Uterus (tissue), 4 donors: ENCODE results near the gene ZNF717. TPM values are rescaled to one million over a fixed set of nuclear protein-coding genes. Genes with fewer than 3 reads are reported as not detected.
"Not testable (repeated sequence)": the region's sequence is repeated elsewhere in the genome, so short reads cannot be mapped to it uniquely, and the experiment has no call there.

Experiments
- DNase-seq, 2 donors: peaks; one replicate each; pipeline ENCODE4 v3.0.0-alpha.2; 2019 to 2020
- H3K27ac ChIP-seq, 2 donors: fragments of 200-600 bp; sonication (generic); 1 replicate in 1 of 2; 2 replicates in 1 of 2; pipeline ENCODE4 v1.5.1; 2016 to 2018
- H3K27me3 ChIP-seq, 2 donors: fragments of 200-600 bp; sonication (generic); one replicate each; pipeline ENCODE4 v1.5.1; 2018 to 2019; ENCODE audit warnings: control low read depth in 1 of 2
- H3K36me3 ChIP-seq, 2 donors: fragments of 200-600 bp; sonication (generic); one replicate each; pipeline ENCODE4 v1.5.1; 2019; ENCODE audit warnings: control low read depth in 1 of 2
- H3K4me1 ChIP-seq, 2 donors: fragments of 200-600 bp; sonication (generic); one replicate each; pipeline ENCODE4 v1.5.1; 2018 to 2019; ENCODE audit warnings: control low read depth in 1 of 2
- H3K4me3 ChIP-seq, 2 donors: fragments of 200-600 bp; sonication (generic); 1 replicate in 1 of 2; 2 replicates in 1 of 2; pipeline ENCODE4 v1.5.1; 2018 to 2019; ENCODE audit warnings: mild to moderate bottlenecking in 1 of 2
- H3K9me3 ChIP-seq, 2 donors: fragments of 200-600 bp; sonication (generic); one replicate each; pipeline ENCODE4 v1.5.1; 2019; ENCODE audit warnings: control low read depth in 1 of 2
- CTCF ChIP-seq, 4 experiments: fragments of 200-600 bp in 2 of 4; fragments of 450-650 bp in 2 of 4; sonication (generic) in 2 of 4; IDR thresholded peaks; one replicate each; pipeline ENCODE4 v1.5.1; 2016 to 2019; ENCODE audit warnings: antibody characterized with exemption in 4 of 4, mild to moderate bottlenecking in 2 of 4, moderate library complexity in 1 of 4
- POLR2A ChIP-seq, 2 donors: fragments of 450-650 bp; IDR thresholded peaks; one replicate each; pipeline ENCODE4 v1.6.1; 2016; ENCODE audit warnings: antibody characterized with exemption in 2 of 2, mild to moderate bottlenecking in 1 of 2, moderate library complexity in 1 of 2
- intact Hi-C: fragments of 100-400 bp; cut with DNase I; formaldehyde crosslinking; loops from one replicate; pipeline ENCODE4 v1.15.1; 2023; ENCODE audit warnings: low total_unique reads
- total RNA-seq, 4 donors: library from RNA; depleted of rRNA in 3 of 4; stranded (reverse); fragments of >200 nt in 3 of 4; gene quantifications; one replicate each; pipeline versions ENCODE4 v1.1.0 to v1.2.4, GENCODE V29; 2014 to 2023
- donor health status: DM: yes; HTN: yes; CAD: no.

The ZNF717 gene
- total RNA-seq, 4 donors from 2014 or later = 11.3 to 30.3 (median 18.7) TPM

- Histone ChIP-seq H3K27me3 (no peaks in the 10 kb centered on the region), H3K9me3 (peaks cover 0 to 7% of the 10 kb centered on the region in 2 donors), H3K4me3 (no peak overlapping the region), H3K36me3 (no peaks in the 10 kb centered on the region), H3K4me1 (no peaks in the 10 kb centered on the region), H3K27ac (no peak overlapping the region)
- intact Hi-C loops = no loop called here
- no peak for DNase-seq
- no peak for TF ChIP-seq POLR2A (IDR thresholded peaks at IDR 0.05)
- no peak for TF ChIP-seq CTCF (IDR thresholded peaks at IDR 0.05)
These were observed 4.1 kb downstream of the ZNF717 start for GRCh38 chr3:75781079-75781745.

GRCh38 chr3:75777742-75778141 is 7.6 kb downstream of the ZNF717 start:
- H3K36me3 ChIP-seq, DNase-seq, H3K27ac ChIP-seq, H3K4me3 ChIP-seq, intact Hi-C loops, H3K9me3 ChIP-seq, H3K27me3 ChIP-seq, H3K4me1 ChIP-seq: not testable (repeated sequence)

- H3K27ac ChIP-seq, intact Hi-C loops, H3K4me3 ChIP-seq, H3K36me3 ChIP-seq, DNase-seq, H3K27me3 ChIP-seq, H3K4me1 ChIP-seq: not testable (repeated sequence)
- H3K9me3 ChIP-seq = peaks cover 0 to 11% of the 10 kb centered on the region in 2 donors
These were observed 13.7 kb downstream of the ZNF717 start for GRCh38 chr3:75771631-75772030.

- intact Hi-C loops = no loop called here
- peaks cover 0 to 23% of the 10 kb centered on the region in 2 donors for H3K9me3 ChIP-seq
These were observed 16.9 kb downstream of the ZNF717 start for GRCh38 chr3:75768303-75769017.

GRCh38 chr3:75737831-75738493 is 47.4 kb downstream of the ZNF717 start:
- Histone ChIP-seq H3K36me3 (no peaks in the 10 kb centered on the region), H3K4me3 (no peak overlapping the region), H3K9me3 (peaks cover 7 to 71% of the 10 kb centered on the region in 2 donors), H3K27ac (no peak overlapping the region), H3K27me3 (no peaks in the 10 kb centered on the region), H3K4me1 (no peaks in the 10 kb centered on the region)
- TF ChIP-seq CTCF (IDR thresholded peaks at IDR 0.05) (no peak), POLR2A (IDR thresholded peaks at IDR 0.05) (no peak)
- intact Hi-C loops = no loop called here
- no peak for DNase-seq

More at GRCh38 chr3:75768303-75769017, 16.9 kb downstream of the ZNF717 start:
- no peak for DNase-seq
- H3K4me3 ChIP-seq = no peak overlapping the region
- no peaks in the 10 kb centered on the region for H3K36me3 ChIP-seq
- TF ChIP-seq POLR2A (IDR thresholded peaks at IDR 0.05) (no peak), CTCF (IDR thresholded peaks at IDR 0.05) (no peak)
- no peaks in the 10 kb centered on the region for H3K27me3 ChIP-seq
- no peak overlapping the region for H3K27ac ChIP-seq
- H3K4me1 ChIP-seq = no peaks in the 10 kb centered on the region

GRCh38 chr3:75727985-75728384 is 57.4 kb downstream of the ZNF717 start:
- Histone ChIP-seq H3K27ac (no peak overlapping the region), H3K4me1 (no peaks in the 10 kb centered on the region), H3K9me3 (peaks cover 0 to 45% of the 10 kb centered on the region in 2 donors), H3K36me3 (no peaks in the 10 kb centered on the region), H3K4me3 (no peak overlapping the region), H3K27me3 (no peaks in the 10 kb centered on the region)
- TF ChIP-seq CTCF (IDR thresholded peaks at IDR 0.05) (no peak), POLR2A (IDR thresholded peaks at IDR 0.05) (no peak)
- intact Hi-C loops = no loop called here
- no peak for DNase-seq
